GM21390 (cell line): ENCODE measurements around the gene RNU4-1.
A peak's percentile ranks its signal among the peaks of the same experiment; 100 is the strongest.
"Not testable (repeated sequence)": the region's sequence is repeated elsewhere in the genome, so short reads cannot be mapped to it uniquely, and the experiment has no call there.

Experiments
- ATAC-seq: cut with Tn5 transposase; IDR thresholded peaks from one replicate; pipeline ENCODE4 v1.9.1; 2021; ENCODE audit not compliant: unreplicated experiment

Gene RNU4-1

DNA sequence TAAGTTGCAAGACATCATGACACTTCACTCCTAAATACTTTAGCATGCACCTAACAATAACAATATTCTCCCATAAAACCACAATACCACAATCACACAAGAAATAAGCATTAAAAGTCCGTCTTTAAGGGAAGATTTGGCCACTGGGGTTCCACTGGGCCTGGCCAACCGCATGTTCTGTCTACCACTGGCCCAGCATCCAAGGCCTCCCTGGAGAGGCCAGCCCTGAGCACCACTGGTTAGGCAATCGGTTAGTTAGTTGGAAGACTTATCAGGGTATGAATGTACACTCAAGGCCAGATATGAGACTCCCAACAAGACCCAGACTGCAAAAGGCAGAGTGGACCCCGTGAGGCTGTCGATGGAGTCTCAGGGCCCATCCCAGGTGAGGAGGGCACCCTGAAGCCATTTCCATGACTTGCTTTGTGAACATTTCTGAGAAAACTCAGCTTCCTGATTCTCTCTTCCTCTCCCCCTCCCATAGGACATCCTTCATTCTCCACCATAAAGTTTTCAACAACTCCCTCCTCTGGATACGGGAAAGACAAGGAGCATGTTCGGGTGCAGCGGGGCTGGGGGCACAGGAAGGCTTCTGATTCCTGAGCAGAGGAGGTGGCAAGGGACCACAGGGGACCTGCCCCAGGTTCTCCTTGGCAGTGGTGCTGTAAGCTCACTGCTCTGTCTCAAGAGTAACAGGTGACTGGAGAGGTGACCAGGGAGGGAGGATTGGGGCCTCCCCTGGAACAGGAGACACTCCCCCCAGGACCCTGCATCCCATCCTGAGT lies 33.4 kb downstream of the RNU4-1 start:
- ATAC-seq = no peak

DNA sequence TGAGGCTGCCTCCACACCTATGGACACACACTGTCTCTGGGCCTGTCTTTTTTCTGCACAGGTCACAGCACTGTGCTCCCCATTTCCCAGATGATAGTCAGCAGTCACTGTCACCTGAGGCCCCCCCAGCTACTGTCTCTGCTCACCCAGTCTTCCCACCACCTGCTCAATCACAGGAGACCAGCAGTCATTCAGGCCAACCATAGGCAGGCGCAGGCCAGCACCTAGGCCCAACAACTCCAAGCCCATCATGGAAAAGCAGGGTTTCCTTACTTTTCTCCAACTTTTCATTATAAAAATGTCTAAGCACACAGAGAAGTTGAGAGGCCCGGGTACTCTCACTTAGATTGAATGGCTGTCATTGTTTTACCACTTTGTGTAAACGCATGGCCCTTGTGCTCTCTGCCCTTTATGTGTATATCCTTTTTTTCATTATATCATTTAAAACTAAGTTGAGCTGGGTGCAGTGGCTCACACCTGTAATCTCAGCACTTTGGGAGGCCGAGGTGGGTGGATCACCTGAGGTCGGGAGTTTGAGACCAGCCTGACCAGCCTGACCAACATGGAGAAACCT lies 34.6 kb downstream of the RNU4-1 start:
- ATAC-seq = no peak

DNA sequence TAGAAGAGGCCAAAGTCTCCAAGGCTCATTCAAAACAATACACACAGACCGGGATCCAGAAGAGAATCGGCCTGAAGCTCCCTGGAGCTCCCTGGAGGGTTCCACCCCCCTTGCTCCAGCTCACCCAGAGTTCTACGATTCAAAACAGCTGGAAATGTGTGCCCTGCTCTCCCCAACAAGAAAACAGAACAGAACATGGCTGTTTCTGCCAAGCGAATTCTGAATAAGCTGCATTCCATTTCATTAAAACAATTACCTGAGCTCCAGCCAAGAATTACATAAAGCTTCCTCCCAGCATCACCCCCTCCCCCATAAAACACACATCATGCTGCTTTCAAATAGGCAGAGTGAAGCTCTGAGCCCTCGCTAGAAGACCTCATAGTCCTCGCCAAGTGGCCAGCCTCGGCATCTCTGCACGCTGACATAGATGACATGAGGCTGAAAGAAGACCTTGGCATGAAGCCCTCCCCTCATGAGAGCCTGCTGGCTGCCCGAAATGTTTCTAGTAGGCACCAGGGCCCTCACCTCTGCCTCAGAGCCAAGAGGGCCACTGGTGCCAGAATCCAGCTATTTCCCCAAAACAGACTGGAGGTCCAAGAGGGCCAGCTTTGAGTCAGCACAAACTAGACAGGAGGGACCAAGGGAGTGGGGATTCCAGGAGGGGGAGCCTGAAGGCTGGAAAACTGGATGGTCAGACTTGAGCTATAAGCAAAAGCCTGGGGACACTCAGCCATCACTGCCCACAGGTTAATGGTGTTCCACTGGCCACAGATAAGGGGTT lies 35.8 kb downstream of the RNU4-1 start:
- no peak for ATAC-seq

DNA sequence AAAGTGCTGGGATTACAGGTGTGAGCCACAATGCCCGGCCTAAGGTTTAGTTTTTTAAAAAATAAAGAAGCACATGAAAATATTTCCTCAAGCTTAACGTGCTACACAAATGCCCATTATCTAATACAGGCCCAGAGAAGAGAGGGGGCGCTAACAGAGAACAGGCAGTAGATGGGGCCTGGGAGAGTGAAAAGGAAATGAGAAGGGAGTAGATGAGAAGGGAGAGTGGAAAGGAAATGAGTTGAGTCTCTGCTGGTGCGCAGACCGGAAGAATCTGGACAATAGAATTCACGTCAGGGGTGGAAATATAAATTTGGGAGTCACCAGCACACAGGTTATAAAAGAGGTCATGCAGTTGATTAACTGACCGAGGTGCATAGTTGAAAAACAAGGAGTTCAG lies 38.2 kb downstream of the RNU4-1 start:
- ATAC-seq = no peak

DNA sequence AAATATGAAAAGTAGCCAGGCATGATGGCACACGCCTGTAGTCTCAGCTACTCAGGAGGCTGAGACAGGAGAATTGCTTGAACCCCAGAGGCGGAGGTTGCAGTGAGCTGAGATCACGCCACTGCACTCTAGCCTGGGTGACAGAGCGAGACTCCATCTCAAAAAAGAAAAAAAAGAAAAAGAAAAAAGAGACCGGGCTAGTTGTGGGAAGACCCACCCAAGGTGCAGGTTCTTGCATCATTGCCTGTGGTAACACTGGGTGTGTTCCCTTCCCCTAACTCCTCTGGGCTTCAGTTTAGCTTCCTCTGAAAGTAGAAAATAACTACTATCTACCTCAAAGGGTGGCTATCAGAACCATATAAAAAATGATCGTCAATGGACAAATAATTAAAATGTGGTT lies 39.7 kb downstream of the RNU4-1 start:
- peak; percentile 59 for ATAC-seq

DNA sequence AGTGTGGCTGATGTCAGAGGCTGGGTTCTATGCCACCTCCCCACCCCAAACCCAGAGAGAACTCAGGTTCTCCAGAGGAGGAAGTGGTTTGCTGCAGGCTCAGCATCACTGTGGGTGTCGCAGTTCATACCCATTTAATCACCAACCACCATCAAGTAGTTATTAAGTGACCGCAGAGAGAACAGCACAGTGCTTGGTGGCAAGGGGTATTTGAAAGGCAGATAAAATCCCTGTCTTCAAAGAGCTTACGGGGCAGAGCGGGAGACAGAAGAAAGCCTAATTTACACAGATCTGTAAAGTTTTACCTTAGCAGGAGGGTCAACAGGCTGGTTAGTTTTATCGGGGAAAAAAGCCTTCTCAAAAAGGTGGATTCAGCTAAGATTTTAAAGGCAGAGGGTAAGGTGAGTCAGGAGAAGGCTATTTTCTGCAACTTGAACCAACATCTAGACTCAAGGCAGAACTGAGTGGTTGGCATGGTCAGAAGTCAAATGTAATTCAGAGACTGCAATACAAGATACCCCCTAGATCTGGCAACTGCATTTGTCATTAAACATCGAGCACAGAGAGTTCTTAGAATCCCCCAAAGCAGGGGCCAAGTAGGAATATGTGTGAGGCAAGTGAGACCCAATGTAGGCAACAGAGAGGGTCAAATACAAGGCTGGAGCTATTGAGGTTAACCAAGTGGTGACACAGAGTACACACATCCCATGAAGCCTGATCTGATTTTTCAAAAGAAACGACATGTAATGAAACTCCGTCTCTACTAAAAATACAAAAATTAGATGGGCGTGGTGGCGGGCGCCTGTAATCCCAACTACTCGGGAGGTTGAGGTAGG lies 40.7 kb downstream of the RNU4-1 start:
- no peak for ATAC-seq

DNA sequence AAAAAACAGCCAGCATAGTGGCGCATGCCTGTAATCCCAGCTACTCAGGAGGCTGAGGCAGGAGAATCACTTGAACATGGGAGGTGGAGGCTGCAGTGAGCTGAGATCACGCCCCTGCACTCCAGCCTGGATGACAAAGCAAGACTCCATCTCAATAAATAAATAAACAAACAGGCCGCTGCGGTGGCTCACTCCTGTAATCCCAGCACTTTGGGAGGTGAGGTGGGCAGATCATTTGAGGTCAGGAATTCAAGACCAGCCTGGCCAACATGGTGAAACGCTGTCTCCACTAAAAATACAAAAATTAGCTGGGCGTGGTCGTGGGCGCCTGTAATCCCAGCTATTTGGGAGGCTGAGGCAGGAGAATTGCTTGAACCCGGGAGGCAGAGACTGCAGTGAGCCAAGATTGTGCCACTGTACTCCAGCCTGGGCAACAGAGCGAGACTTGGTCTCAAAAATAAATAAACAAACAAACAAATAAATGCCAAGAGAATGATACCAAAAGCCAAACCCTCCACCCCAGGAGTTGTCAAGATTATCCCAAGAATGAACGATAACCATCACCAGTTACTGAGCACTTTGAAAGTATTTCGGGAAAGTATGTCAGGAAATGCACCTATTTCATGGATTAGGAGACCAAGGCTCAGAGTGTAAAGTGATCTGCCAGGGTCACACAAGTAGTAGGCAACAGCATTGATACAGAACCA lies 41.5 kb downstream of the RNU4-1 start:
- ATAC-seq = not testable (repeated sequence)

DNA sequence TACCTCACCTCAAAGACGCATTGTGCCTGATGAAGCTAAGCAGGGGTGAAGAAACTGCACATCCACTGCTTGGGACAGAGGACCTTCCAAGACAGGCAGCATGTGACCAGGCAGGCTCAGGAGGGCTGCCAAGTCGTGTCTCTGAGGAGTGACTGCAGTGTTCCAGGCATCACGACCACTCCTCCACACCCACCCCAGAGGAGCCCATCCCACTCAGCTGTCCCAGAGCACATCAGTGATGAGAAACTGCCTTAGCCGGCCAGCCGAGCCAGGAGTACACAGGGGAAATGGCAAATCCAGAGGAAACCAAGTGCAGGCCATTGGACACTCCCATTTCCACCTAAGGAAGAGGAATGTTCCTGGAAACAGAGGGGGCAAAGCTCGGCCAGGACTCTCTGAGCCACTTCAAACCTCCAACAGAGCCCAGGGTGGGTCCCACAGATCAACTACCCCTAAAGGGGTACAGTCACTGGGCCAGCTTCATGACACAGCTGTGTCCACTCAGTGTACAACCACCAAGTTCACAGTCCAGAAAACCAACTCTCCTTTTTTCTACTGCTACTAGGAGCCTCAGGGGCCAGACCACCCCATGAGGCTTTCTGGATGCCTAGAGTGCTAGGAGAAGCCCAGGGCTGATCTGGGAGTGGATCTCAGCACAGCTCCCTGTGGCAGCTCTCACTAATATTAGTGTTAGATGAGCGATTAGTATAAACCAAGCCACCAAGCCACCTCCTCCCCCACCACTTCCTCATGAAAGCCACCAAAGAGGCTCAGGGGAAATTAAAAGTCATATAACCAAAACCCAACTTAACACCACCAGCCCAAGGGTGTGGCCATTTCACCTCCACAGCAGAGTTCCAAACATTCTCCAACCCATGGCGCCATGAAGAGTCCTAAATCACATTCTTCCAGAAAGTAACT lies 42.9 kb downstream of the RNU4-1 start:
- no peak for ATAC-seq

DNA sequence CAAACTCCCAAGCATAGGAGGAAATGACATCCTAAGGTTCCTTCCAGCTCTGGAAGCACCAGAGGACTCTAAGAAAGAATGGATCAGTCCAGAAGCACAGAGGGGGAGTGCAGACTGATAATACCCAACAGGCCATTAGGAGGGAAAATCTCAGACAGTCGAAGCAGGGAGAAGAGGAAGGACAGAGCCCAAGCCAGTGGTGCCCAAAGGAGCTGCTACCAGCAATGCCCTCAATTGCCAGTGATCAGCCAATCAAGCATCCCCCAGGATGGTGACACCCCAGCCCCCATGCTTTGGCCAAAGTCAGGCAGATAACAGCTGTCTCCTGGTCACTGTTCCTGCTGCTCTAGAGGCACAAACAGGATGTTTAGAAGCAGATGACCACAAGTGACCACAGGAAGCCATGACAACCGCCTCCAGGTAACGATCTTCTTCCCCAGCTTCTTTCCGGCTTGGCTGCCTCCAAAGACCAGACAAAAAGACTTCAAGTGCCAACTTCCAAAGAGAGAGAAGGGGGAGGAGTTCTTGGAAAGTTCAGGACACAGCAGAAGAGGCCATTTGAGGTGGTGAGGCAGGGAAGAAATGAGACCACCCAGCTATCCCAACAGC lies 43.7 kb downstream of the RNU4-1 start:
- ATAC-seq = no peak

DNA sequence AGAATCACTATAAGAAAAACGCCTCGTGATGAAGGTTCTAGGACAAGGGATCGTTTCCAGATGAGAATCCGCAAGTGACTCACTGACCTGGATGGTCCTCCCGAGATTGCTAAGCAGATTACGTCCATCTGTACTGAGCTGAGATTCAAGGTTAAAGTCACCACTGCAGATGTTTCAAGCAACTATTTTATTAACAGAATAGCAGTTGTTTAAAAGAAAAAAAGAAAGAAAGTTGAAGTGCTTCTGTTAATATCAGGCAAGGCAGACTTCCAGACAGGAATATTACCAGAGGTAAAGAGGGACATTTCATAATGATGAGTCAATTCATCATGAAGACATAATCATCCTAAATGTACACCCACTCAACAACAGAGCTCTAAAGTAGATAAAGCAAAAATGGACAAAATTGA lies 45.4 kb downstream of the RNU4-1 start:
- no peak for ATAC-seq

DNA sequence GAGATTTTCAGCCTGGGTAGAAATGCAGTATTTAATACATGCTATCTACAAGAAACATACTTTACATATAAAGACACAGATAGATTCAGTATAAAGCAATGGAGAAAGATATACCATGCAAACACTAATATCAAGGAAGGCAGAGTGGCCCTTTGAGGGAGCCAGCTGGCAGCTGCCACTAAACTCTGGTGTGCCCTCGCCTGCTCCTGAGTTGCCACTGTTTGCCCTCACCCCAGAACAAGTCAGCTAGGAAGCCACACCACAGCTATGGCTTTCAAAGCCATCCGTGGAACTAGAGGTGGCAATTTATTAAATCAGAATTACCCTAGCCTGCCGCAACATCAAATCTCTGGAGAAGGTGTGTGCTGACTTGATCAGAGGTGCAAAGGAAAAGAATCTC lies 45.9 kb downstream of the RNU4-1 start:
- ATAC-seq = no peak

DNA sequence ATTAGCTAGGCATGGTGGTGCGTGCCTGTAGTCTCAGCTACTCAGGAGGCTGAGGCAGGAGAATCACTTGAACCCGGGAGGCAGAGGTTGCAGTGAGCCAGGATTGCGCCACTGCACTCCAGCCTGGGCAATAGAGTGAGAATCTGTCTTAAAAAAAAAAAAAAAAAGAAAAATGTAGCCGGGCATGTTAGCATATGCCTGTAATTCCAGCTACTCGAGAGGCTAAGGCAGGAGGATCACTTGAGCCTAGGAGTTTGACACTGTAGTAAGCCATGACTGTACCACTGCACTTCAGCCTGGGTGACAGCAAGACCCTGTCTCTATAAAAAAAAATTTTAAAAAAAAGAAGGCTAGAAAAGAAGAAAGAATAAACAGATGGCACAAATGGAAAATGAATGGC lies 46.3 kb downstream of the RNU4-1 start:
- not testable (repeated sequence) for ATAC-seq
